Endothelial cell (in vitro differentiated cells): Measurements from ENCODE around the gene ZFHX3. TPM values are rescaled to one million over a fixed set of nuclear protein-coding genes. Genes with fewer than 3 reads are reported as not detected.

Experiments used
- DNase-seq: peaks from one replicate; pipeline ENCODE4 v3.0.0; 2021; ENCODE audit warnings: low spot score
- H3K27ac Mint-ChIP-seq: one replicate; pipeline ENCODE4 v1.8.0; 2021; ENCODE audit warnings: mixed read lengths, inconsistent platforms; ENCODE audit not compliant: unreplicated experiment
- H3K27me3 Mint-ChIP-seq: one replicate; pipeline ENCODE4 v1.8.0; 2021; ENCODE audit warnings: mild to moderate bottlenecking, moderate library complexity, mixed read lengths, inconsistent platforms; ENCODE audit not compliant: unreplicated experiment
- H3K36me3 Mint-ChIP-seq: one replicate; pipeline ENCODE4 v1.8.0; 2021; ENCODE audit warnings: mild to moderate bottlenecking, low read depth, mixed read lengths, inconsistent platforms; ENCODE audit not compliant: unreplicated experiment
- H3K4me1 Mint-ChIP-seq: one replicate; pipeline ENCODE4 v1.8.0; 2021; ENCODE audit warnings: mild to moderate bottlenecking, mixed read lengths, inconsistent platforms; ENCODE audit not compliant: unreplicated experiment
- H3K4me3 Mint-ChIP-seq: one replicate; pipeline ENCODE4 v1.8.0; 2021; ENCODE audit warnings: mild to moderate bottlenecking, mixed read lengths, inconsistent platforms; ENCODE audit not compliant: unreplicated experiment
- H3K9me3 Mint-ChIP-seq: one replicate; pipeline ENCODE4 v1.8.0; 2021; ENCODE audit warnings: mixed read lengths, inconsistent platforms; ENCODE audit not compliant: unreplicated experiment
- total RNA-seq: library from RNA; stranded (reverse); fragmentation: NEBNext Ultra II Directional; extraction: Animal tissue kit (Norgen Biotek cat#: 25700); gene quantifications from one replicate; pipeline ENCODE4 v1.2.1, GENCODE V29; 2021; ENCODE audit not compliant: unreplicated experiment
- TF ChIP-seq, protein P1 (sequence below): fragments of 200-600 bp; sonication (generic); IDR thresholded peaks from one replicate; pipeline ENCODE4 v1.5.0; 2021; ENCODE audit warnings: antibody characterized with exemption; ENCODE audit not compliant: unreplicated experiment

Gene ZFHX3
- total RNA-seq, 1 donor from 2014 or later = 17.7 TPM

DNA sequence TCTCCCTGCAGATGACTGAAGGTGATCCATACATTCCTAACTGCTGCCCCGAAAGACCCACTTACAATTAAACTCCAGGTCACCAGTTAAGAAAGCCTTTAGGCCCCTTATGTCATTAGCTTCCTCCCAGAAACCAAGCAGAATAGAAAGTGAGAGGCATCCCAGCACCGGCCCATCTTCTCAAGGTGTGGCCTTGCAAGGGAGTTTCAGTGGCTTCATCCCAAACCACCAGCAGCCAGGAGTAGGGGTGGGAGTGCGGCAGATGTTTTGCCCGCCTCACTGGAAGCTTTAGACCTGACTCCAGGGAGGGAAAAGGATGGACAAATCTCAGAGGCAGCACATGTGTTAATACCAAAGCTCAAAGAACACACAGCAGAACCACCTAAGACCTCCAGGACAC, 5.1 kb downstream of the ZFHX3 start:
- Mint-ChIP-seq H3K27ac (no peak overlapping the region), H3K27me3 (peaks cover 25% of the 10 kb centered on the region), H3K9me3 (no peaks in the 10 kb centered on the region), H3K36me3 (peaks cover 12% of the 10 kb centered on the region), H3K4me3 (no peak overlapping the region), H3K4me1 (peaks cover 28% of the 10 kb centered on the region)
- TF ChIP-seq, protein P1, sequence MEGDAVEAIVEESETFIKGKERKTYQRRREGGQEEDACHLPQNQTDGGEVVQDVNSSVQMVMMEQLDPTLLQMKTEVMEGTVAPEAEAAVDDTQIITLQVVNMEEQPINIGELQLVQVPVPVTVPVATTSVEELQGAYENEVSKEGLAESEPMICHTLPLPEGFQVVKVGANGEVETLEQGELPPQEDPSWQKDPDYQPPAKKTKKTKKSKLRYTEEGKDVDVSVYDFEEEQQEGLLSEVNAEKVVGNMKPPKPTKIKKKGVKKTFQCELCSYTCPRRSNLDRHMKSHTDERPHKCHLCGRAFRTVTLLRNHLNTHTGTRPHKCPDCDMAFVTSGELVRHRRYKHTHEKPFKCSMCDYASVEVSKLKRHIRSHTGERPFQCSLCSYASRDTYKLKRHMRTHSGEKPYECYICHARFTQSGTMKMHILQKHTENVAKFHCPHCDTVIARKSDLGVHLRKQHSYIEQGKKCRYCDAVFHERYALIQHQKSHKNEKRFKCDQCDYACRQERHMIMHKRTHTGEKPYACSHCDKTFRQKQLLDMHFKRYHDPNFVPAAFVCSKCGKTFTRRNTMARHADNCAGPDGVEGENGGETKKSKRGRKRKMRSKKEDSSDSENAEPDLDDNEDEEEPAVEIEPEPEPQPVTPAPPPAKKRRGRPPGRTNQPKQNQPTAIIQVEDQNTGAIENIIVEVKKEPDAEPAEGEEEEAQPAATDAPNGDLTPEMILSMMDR = no peak
- no peak for DNase-seq

DNA sequence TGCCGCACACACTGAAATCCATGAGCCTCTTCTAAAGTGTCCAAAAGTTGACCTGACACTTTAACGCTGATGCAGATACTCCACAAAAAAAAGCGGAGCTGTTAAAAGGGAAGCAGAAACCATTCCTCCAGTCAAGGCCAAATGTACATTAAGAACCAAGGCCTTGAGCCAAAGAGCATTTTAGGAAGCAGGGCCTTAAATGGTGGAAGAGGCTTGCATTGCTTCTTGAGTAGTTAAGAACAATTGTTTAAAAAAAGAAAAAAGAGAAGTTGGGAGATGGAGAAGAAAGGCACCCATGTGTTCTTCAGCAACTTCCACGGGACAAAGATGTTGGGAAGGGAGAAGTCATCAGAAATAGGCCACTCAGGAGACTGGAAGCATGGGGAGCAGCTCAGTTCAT, 6.3 kb downstream of the ZFHX3 start:
- no peaks in the 10 kb centered on the region for H3K9me3 Mint-ChIP-seq
- H3K4me3 Mint-ChIP-seq = no peak overlapping the region
- peaks cover 12% of the 10 kb centered on the region for H3K36me3 Mint-ChIP-seq
- DNase-seq = no peak
- no peak overlapping the region for H3K27ac Mint-ChIP-seq
- H3K27me3 Mint-ChIP-seq = peaks cover 21% of the 10 kb centered on the region
- TF ChIP-seq, protein P1 = no peak
- H3K4me1 Mint-ChIP-seq = peaks cover 32% of the 10 kb centered on the region

DNA sequence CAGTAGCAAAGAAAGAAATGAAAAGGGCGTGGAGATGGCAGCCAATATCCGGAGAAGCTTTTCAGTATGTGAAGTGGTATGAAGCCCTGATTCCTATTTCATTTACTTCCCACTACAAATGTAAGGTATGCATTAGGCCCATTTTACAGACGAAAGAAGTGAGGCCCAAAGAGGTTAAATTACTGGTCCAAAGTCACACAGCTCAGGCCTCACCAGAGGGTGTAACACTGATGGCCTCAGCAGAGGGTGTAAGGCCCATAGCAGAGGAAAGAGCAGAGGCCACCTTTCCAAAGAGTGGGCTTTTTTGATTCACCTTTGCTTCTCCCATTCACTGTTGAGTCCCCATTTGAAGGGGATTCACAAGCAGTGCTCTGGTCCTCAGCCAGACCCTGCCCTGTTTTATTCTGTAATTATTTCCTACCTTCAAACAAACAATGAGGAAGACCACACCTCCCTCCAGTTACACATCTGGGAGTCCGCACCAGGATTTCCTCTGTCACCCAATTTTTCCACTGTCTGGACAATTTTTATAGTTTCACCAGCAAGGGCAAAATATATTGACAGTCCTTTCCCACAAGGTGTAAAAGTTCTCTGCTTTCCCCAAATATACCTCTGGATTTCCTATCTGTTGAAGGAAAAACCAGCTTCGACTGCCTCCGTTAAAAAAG, 7.1 kb downstream of the ZFHX3 start:
- TF ChIP-seq, protein P1 = no peak
- H3K4me3 Mint-ChIP-seq = no peak overlapping the region
- H3K9me3 Mint-ChIP-seq = no peaks in the 10 kb centered on the region
- peaks cover 12% of the 10 kb centered on the region for H3K36me3 Mint-ChIP-seq
- H3K27ac Mint-ChIP-seq = no peak overlapping the region
- no peak for DNase-seq
- peaks cover 25% of the 10 kb centered on the region for H3K27me3 Mint-ChIP-seq
- H3K4me1 Mint-ChIP-seq = peaks cover 33% of the 10 kb centered on the region

DNA sequence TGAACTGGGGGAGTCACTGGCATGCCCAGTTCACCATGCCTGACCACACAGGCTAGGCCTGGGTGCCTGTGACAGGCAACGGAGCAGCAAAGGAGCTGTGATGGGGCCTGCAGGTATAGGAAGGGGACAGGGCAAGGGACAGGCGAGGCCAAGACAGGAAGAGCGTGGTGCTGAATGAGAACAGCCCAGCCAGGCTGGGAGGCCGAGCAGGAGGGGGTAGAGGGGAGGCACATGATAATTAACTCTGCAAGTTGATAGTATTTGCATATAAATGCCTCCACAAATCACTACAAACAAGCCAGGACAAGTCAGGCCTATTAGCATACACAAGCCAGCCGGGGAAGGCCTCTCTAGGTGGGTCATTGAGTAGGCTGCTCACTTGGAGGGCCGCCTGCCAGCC, 7.8 kb downstream of the ZFHX3 start:
- Mint-ChIP-seq H3K9me3 (no peaks in the 10 kb centered on the region), H3K4me1 (peaks cover 34% of the 10 kb centered on the region), H3K4me3 (no peak overlapping the region), H3K27ac (no peak overlapping the region), H3K27me3 (peaks cover 26% of the 10 kb centered on the region), H3K36me3 (peaks cover 12% of the 10 kb centered on the region)
- no peak for DNase-seq
- TF ChIP-seq, protein P1 = no peak

DNA sequence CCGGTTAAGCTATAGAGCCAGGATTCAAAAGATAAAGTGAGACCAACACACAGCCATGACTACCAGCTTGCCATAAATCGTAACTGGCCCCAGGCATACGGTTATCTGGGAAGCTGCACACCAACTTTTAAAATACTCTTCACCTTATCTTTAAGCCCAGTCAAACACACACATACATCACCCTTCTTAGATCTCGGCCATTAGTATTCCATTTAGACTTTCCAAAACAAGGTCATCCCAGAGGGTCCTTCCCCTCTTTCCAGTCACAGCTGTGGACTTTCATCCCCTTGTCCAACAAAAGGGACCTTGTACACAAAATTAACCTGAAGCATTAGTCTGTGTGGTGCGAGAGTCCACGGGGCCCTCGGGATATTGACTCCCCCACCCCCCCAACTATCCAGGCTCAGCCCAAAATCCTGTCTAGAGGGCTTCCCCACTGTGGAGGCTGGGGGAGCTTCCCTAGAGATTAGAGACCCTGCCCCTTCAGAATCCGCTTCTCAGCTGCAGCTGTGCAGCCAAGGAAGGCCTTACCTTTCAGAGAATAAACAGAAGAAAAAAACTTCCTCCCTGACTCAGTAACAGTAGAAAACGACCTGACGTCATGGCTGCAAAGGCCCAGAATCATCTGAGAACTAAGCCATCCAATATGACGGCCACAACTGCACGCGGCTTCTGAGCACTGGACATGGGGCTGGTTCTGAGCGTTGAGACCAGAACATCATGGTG, 9.9 kb downstream of the ZFHX3 start:
- H3K4me3 Mint-ChIP-seq = no peak overlapping the region
- TF ChIP-seq, protein P1 = no peak
- H3K9me3 Mint-ChIP-seq = no peaks in the 10 kb centered on the region
- no peak for DNase-seq
- peaks cover 48% of the 10 kb centered on the region for H3K4me1 Mint-ChIP-seq
- H3K36me3 Mint-ChIP-seq = peaks cover 8% of the 10 kb centered on the region
- no peak overlapping the region for H3K27ac Mint-ChIP-seq
- H3K27me3 Mint-ChIP-seq = peaks cover 21% of the 10 kb centered on the region
